Sigmoid colon (tissue), 7 donors: Measurements from ENCODE around the gene TRIM37. TPM values are rescaled to one million over a fixed set of nuclear protein-coding genes. Genes with fewer than 3 reads are reported as not detected.

Experiments
- DNase-seq: peaks from one replicate; pipeline ENCODE4 v3.0.0-alpha.2; 2019
- H3K27ac ChIP-seq, 4 donors: fragments of 200-600 bp; sonication (generic); one replicate each; pipeline ENCODE4 v1.5.1; 2016 to 2019; ENCODE audit warnings: mild to moderate bottlenecking in 1 of 4
- H3K27me3 ChIP-seq, 3 donors: fragments of 200-600 bp; sonication (generic); one replicate each; pipeline ENCODE4 v1.5.1; 2019; ENCODE audit warnings: mild to moderate bottlenecking in 1 of 3
- H3K36me3 ChIP-seq, 4 donors: fragments of 200-600 bp; sonication (generic); one replicate each; pipeline ENCODE4 v1.5.1; 2016 to 2019
- H3K4me1 ChIP-seq, 4 donors: fragments of 200-600 bp; sonication (generic); one replicate each; pipeline ENCODE4 v1.5.1; 2017 to 2019
- H3K4me3 ChIP-seq, 4 donors: fragments of 200-600 bp; sonication (generic); one replicate each; pipeline ENCODE4 v1.5.1; 2017 to 2019; ENCODE audit warnings: mild to moderate bottlenecking in 2 of 4, moderate library complexity in 1 of 4
- H3K9me3 ChIP-seq, 4 donors: fragments of 200-600 bp in 3 of 4; sonication (generic) in 3 of 4; one replicate each; pipeline versions ENCODE4 v1.5.1 to v1.6.1; 2013 to 2019
- CTCF ChIP-seq, 4 experiments: fragments of 450-650 bp in 3 of 4; fragments of 200-600 bp in 1 of 4; IDR thresholded peaks; one replicate each; pipeline ENCODE4 v1.5.1; 2016 to 2019; ENCODE audit warnings: antibody characterized with exemption in 4 of 4, mild to moderate bottlenecking in 3 of 4, moderate library complexity in 2 of 4
- EP300 ChIP-seq, 4 donors: sonication (generic); formaldehyde crosslinking; IDR thresholded peaks; one replicate each; pipeline ENCODE4 v1.6.1; 2017; ENCODE audit warnings: antibody characterized with exemption in 4 of 4
- POLR2A ChIP-seq, 2 donors: fragments of 450-650 bp; IDR thresholded peaks; one replicate each; pipeline ENCODE4 v1.6.1; 2016; ENCODE audit warnings: antibody characterized with exemption in 2 of 2, mild to moderate bottlenecking in 2 of 2, moderate library complexity in 2 of 2
- POLR2AphosphoS5 ChIP-seq, 4 donors: sonication (generic); formaldehyde crosslinking; IDR thresholded peaks; one replicate each; pipeline ENCODE4 v1.6.1; 2017; ENCODE audit warnings: antibody characterized with exemption in 4 of 4
- WGBS, 2 donors: extraction: QIAGEN DNeasy Blood & Tissue Kit; methylation state at CpG; one replicate each; pipeline ENCODE4 v1.1.7; 2013; 5-methylcytosine and 5-hydroxymethylcytosine counted together
- intact Hi-C: fragments of 100-400 bp; cut with DNase I; formaldehyde crosslinking; loops from one replicate; pipeline ENCODE4 v1.15.1; 2023
- polyA plus RNA-seq, 3 donors: library from polyadenylated mRNA; stranded (reverse); fragments of 200-250 nt; gene quantifications; one replicate each; pipeline ENCODE4 v1.2.3, GENCODE V29; 2013
- total RNA-seq, 4 donors: library from RNA; depleted of rRNA; stranded (reverse); fragments of >200 nt; gene quantifications; one replicate each; pipeline ENCODE4 v1.1.0, GENCODE V29; 2016
- donor health status: healthy with polysubstance abuse.
- donor health status: Bipolar disorder and iron deficiency.
- donor health status: healthy.

The TRIM37 gene
- total and polyA plus RNA-seq, 7 donors = 6.5 to 37.8 (median 20.2) TPM

GRCh38 chr17:58974354-58974753 lies 132.3 kb downstream of the TRIM37 start:
- Histone ChIP-seq H3K9me3 (no peaks in the 10 kb centered on the region), H3K27me3 (no peaks in the 10 kb centered on the region), H3K4me1 (no peaks in the 10 kb centered on the region), H3K36me3 (no peaks in the 10 kb centered on the region), H3K27ac (no peak overlapping the region), H3K4me3 (no peak overlapping the region)
- DNase-seq = no peak
- WGBS, 2 donors = 88 to 90% methylated on average over 2 of the region's 2 CpGs
- intact Hi-C loops = no loop called here
- TF ChIP-seq EP300 (IDR thresholded peaks at IDR 0.05) = no peak
- no peak for TF ChIP-seq POLR2AphosphoS5 (IDR thresholded peaks at IDR 0.05)
- no peak for TF ChIP-seq POLR2A (IDR thresholded peaks at IDR 0.05)
- no peak for TF ChIP-seq CTCF (IDR thresholded peaks at IDR 0.05)

- Histone ChIP-seq H3K27me3 (no peaks in the 10 kb centered on the region), H3K4me3 (no peak overlapping the region), H3K36me3 (no peaks in the 10 kb centered on the region), H3K9me3 (no peaks in the 10 kb centered on the region), H3K4me1 (no peaks in the 10 kb centered on the region), H3K27ac (no peak overlapping the region)
- intact Hi-C loops = no loop called here
- TF ChIP-seq POLR2A (IDR thresholded peaks at IDR 0.05) = no peak
- TF ChIP-seq CTCF (IDR thresholded peaks at IDR 0.05) = no peak
- no peak for TF ChIP-seq EP300 (IDR thresholded peaks at IDR 0.05)
- no peak for TF ChIP-seq POLR2AphosphoS5 (IDR thresholded peaks at IDR 0.05)
- no peak for DNase-seq
- 76% methylated on average over 7 of the region's 7 CpGs for WGBS, 2 donors
Observed at GRCh38 chr17:58970609-58971450, 135.8 kb downstream of the TRIM37 start.

GRCh38 chr17:58969612-58970011 lies 137.1 kb downstream of the TRIM37 start:
- Histone ChIP-seq H3K4me3 (no peak overlapping the region), H3K36me3 (no peaks in the 10 kb centered on the region), H3K27ac (no peak overlapping the region), H3K4me1 (no peaks in the 10 kb centered on the region), H3K9me3 (no peaks in the 10 kb centered on the region), H3K27me3 (no peaks in the 10 kb centered on the region)
- WGBS, 2 donors = 93 to 94% methylated on average over 4 of the region's 4 CpGs
- intact Hi-C loops = no loop called here
- TF ChIP-seq POLR2A (IDR thresholded peaks at IDR 0.05) = no peak
- TF ChIP-seq EP300 (IDR thresholded peaks at IDR 0.05) = no peak
- TF ChIP-seq POLR2AphosphoS5 (IDR thresholded peaks at IDR 0.05) = no peak
- TF ChIP-seq CTCF (IDR thresholded peaks at IDR 0.05) = no peak
- DNase-seq = no peak

- no peak for TF ChIP-seq POLR2A (IDR thresholded peaks at IDR 0.05)
- no peak for TF ChIP-seq CTCF (IDR thresholded peaks at IDR 0.05)
- TF ChIP-seq EP300 (IDR thresholded peaks at IDR 0.05) = no peak
- TF ChIP-seq POLR2AphosphoS5 (IDR thresholded peaks at IDR 0.05) = no peak
- no peak for DNase-seq
- no peaks in the 10 kb centered on the region for H3K27me3 ChIP-seq
- H3K27ac ChIP-seq = no peak overlapping the region
- WGBS, 2 donors = 46 to 48% methylated on average over 1 of the region's 1 CpG
- H3K4me1 ChIP-seq = no peaks in the 10 kb centered on the region
- no peak overlapping the region for H3K4me3 ChIP-seq
- H3K36me3 ChIP-seq = no peaks in the 10 kb centered on the region
- no peaks in the 10 kb centered on the region for H3K9me3 ChIP-seq
- intact Hi-C loops = no loop called here
Observed at GRCh38 chr17:58969156-58969555, 137.5 kb downstream of the TRIM37 start.
